DLD1 (cell line): Measurements from ENCODE around the gene INTS1.
"Not testable (repeated sequence)": the region's sequence is repeated elsewhere in the genome, so short reads cannot be mapped to it uniquely, and the experiment has no call there.

Experiments used
- in situ Hi-C: cut with HindIII; loops from 2 replicates; pipeline ENCODE4 v1.10.0; 2017; ENCODE audit warnings: low sequenced_read_pairs

The INTS1 gene

GRCh38 chr7:1531979-1532455 is 27.8 kb upstream of the INTS1 start:
- in situ Hi-C loops = no loop called here

GRCh38 chr7:1531263-1531978 is 27.2 kb upstream of the INTS1 start:
- in situ Hi-C loops = no loop called here

- in situ Hi-C loops = no loop called here
These were observed 26.7 kb upstream of the INTS1 start for GRCh38 chr7:1530946-1531262.

- in situ Hi-C loops = no loop called here
These were observed 25.4 kb upstream of the INTS1 start for GRCh38 chr7:1529383-1530116.

GRCh38 chr7:1526271-1526754 is 22.1 kb upstream of the INTS1 start:
- in situ Hi-C loops = no loop called here

GRCh38 chr7:1525409-1525808 is 21.2 kb upstream of the INTS1 start:
- in situ Hi-C loops = no loop called here

- in situ Hi-C loops = no loop called here
These were observed 19.7 kb upstream of the INTS1 start for GRCh38 chr7:1523844-1524243.

- in situ Hi-C loops = no loop called here
These were observed 19.0 kb upstream of the INTS1 start for GRCh38 chr7:1523208-1523607.

- in situ Hi-C loops = no loop called here
These were observed 17.3 kb upstream of the INTS1 start for GRCh38 chr7:1521456-1521855.

GRCh38 chr7:1520539-1521234 is 16.5 kb upstream of the INTS1 start:
- in situ Hi-C loops = no loop called here

- in situ Hi-C loops = not testable (repeated sequence)
These were observed 15.2 kb upstream of the INTS1 start for GRCh38 chr7:1519322-1519922.

- in situ Hi-C loops = no loop called here
These were observed 12.5 kb upstream of the INTS1 start for GRCh38 chr7:1516586-1517251.

- in situ Hi-C loops = not testable (repeated sequence)
These were observed 11.3 kb upstream of the INTS1 start for GRCh38 chr7:1515509-1515967.

- in situ Hi-C loops = no loop called here
These were observed 10.8 kb upstream of the INTS1 start for GRCh38 chr7:1514995-1515401.

- in situ Hi-C loops = no loop called here
These were observed 10.2 kb upstream of the INTS1 start for GRCh38 chr7:1514407-1514806.

GRCh38 chr7:1513657-1514095 is 9.5 kb upstream of the INTS1 start:
- in situ Hi-C loops = no loop called here

- in situ Hi-C loops = no loop called here
These were observed 8.8 kb upstream of the INTS1 start for GRCh38 chr7:1512781-1513656.

- in situ Hi-C loops = no loop called here
These were observed 7.5 kb upstream of the INTS1 start for GRCh38 chr7:1511444-1512422.

- in situ Hi-C loops = no loop called here
These were observed 6.6 kb upstream of the INTS1 start for GRCh38 chr7:1510780-1511154.
